NCI-H2107 treated with DMSO at 0.1 percent for 48 hours (cell line): ENCODE data around the gene CHTOP.

Experiments
- DNase-seq: peaks from one replicate; lab custom pipeline; 2025; ENCODE audit not compliant: unreplicated experiment; lab: John Stamatoyannopoulos, UW

The CHTOP gene

DNA sequence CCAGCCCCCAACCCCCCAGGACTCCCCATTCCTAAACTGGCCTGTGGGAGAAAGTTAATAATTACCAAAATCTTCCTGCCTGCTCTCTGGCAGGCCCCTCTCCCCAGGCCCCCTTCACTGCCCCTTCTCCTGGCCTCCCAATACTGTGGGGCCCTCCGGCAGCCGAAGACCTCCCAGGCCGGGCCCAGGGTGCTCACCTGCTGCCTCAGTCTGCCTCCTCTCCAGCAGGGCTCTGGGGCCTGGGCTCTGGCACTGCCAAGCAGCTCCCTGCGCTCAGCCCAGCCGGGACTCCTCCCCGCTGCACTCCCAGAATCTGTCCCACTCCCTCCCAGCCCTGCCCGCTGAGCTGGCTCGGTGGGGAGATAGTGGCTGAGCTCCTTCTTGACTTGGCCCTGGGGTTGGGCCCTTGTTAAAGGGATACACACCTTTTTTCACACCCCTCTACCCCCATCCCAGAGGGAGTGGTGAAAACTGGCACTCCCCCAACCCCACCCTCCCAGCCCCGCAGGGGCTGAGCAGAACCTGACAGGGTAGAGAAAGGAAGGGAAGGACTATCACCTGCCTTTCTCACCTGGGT is 21.0 kb upstream of the CHTOP start, which contains the start of gene S100A16:
Gene S100A16 (minus strand): TSS at position 383 of the 577 bp plus-strand sequence. CDS start 4,986 bp downstream, outside the sequence.
- DNase-seq: no peak

DNA sequence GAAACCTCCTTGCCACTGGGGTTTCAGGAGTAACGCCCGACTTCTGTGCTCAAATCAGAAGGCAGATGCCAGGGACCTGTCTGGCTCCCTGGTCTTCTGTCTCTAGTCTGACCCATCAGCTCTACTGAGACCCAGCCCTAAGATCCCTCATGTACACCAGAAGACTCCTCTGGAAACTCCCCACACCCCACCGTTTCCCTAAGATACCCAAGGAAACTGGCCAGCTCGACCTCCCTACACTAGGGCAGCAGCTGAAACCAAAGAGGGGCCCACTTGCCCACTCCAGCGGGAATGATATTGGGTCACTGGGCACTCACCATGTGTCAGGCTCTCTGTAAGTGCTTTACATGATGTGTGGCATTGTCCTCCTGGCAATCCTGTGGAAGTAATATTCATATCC is 20.5 kb upstream of the CHTOP start:
- no peak for DNase-seq

DNA sequence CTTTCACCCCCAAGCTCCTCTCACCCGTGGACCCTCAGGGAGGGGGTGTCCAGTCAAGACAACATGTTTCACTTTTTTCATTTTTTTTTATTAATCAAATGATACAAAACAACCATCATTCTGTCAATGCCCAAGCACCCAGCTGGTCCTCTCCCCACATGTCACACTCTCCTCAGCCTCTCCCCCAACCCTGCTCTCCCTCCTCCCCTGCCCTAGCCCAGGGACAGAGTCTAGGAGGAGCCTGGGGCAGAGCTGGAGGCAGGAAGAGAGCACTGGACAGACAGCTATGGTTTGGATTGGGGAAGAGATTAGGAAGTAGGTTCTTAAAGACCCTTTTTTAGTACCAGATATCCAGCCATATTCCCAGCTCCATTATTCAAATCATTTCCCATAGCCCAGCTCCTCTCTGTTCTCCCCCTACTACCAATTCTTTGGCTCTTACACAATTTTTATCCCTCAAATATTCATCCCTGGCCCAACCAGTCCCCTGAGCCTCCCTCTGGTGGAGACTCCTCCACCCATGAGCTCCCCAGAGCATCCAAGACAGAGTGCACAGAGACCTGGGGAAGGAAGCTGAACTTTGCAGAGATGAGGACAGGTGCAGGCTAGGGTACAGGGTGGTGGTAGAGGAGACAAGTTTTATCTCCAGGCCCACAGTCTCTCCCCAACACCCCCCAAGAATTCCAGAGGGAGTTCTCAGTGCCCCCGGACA is 19.5 kb upstream of the CHTOP start:
- no peak for DNase-seq

DNA sequence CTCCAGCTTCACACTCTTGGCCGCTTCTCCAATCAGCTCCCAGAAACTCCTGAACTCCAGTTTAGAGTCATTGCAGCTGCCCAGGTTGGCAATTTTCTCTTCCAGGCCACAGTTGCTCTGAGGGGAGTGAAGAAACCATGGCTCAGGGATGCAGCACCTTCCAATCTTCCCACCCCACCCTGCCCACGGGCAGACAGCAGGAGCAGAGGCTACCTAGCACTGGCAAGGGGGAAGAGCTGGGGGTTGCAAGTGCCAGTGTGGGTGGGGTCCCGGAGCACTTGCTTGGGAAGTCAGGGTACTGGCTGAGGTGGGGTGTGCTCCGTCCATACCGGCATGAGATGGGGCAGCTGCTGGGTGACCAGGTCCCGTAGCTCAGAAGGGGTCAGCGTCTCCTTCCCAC is 19.0 kb upstream of the CHTOP start:
- no peak for DNase-seq

DNA sequence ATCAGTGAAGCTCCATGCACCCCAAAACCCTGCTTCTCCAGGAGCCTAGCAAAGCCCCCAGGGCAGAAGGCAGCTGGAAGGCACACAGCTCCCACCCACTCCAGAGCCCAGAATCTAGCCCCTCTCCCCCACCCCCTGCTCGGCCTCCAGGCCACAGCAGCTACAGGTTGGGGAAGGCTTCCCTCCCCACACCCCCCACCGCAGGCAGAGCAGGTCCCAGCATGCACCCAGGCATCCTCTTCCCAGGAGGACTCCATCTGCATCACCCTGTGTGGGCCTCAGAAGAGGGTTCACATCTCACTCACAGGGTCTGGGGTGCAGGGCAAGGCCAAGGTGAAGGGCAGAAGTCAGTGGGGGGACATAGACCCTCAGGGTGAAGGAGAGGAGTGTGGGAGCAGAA is 18.5 kb upstream of the CHTOP start:
- no peak for DNase-seq

DNA sequence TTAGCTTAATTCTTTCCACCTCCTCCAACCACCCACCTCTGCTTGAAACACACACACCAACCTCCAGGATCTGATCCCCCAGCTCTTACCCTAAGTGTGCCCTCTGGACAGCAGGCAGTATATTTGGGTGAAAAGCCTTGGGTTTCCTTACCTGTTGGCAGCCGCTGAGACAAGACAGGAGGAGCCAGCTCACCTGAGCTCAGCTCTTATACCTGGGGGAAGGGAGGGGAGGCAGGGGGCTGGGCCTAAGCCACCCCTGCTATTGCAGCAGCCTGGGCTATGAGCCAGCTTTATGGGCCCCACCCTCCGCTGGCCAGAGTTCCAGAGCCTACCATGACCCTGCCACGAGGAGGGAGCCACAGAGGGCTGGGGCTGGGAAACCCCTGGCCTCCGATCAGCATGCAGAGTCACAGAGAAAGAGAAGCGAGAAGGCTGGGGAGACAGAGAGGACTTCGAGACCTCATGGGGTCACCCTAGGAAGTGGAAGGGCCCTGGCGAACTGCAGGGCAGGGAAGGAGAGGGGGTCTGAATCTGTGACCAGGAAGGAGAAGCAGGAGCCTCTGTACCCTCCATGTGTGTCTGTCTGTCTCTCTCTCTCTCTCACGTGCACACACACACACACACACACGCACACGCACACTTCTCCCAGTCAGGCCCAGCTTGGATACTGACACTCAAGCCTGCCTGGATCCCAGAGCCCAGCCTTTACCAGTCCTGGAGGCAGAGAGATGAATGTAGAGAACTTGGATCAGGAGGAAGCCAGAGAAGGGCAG is 17.5 kb upstream of the CHTOP start, which contains the start of gene S100A14:
Gene S100A14 (minus strand): TSS at position 182 of the 773 bp plus-strand sequence. CDS start 467 bp downstream, outside the sequence.
- DNase-seq: no peak

DNA sequence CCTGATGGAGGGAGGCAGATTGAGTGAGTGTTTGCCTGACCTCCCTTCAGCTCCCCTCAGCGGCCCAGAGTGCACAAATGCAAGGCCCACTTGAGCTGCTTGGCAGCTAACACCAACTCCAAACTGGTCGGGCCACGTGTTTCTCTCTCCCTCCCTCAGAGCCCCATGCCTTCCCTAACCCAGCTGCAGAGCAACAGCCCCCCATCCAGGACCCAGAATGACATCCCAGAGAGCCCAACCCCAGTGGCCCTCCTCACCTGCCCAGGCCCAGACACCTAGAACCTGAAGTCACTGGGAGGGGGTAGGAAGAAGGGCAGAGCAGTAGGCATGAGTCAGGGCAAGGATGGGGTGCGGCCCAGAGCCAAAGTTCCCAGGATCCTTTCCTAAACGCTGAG is 17.0 kb upstream of the CHTOP start:
- DNase-seq: no peak

DNA sequence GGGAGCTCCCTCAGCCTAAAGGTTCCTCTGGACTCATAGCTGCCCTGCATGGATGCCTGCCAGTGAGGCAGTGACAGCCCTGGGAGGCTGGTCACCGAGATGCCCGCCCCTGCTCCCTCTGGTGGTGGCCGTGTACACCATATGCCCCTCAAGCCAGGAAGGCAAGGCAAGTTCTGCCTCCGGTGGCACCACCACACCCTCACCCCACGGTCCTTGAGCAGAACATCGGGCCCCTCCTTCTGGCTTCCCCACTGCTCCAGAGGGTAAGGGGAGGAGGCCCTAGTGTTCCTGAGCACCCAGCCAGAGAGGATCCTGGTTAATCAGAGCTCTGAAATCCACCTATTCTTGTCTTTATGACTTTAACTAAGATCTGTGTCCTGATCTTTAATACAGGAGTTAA is 16.2 kb upstream of the CHTOP start:
- no peak for DNase-seq

DNA sequence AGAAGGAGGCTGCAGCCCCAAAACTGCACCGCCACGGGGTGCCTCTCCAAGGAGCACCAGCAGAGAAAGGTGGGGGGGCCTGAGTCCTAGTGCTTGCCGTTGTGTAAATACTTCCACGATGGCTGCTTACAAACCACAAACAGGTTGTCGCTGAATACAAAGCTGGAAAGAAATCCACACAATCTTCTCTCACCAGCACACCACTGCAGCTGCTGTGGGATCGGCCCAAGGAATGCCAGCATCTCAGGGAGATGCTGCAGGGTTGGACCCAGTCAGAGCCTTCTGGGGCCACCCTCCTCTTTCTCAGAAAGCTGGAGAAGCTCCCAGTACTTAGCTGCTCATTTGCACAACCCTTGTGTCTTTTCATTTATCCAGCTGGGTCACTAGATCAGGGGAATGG is 14.7 kb upstream of the CHTOP start:
- DNase-seq: peak; percentile 30

DNA sequence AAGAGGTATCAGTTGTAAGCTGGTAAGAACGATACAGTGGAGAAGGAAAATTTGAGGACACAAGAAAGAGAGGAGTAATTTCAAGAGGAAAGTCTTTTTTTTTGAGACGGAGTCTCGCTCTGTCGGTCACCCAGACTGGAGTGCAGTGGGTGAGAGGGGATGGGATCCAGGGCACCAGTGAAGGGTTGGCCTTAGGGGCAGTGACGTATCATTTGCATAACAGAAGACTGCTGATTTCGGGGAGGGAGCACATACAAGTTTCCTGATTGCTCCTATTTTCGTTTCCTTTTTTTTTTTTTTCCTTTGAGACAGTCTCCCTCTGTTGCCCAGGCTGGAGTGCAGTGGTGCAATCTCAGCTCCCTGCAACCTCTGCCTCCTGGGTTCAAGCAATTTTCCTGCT is 10.8 kb upstream of the CHTOP start:
- no peak for DNase-seq

DNA sequence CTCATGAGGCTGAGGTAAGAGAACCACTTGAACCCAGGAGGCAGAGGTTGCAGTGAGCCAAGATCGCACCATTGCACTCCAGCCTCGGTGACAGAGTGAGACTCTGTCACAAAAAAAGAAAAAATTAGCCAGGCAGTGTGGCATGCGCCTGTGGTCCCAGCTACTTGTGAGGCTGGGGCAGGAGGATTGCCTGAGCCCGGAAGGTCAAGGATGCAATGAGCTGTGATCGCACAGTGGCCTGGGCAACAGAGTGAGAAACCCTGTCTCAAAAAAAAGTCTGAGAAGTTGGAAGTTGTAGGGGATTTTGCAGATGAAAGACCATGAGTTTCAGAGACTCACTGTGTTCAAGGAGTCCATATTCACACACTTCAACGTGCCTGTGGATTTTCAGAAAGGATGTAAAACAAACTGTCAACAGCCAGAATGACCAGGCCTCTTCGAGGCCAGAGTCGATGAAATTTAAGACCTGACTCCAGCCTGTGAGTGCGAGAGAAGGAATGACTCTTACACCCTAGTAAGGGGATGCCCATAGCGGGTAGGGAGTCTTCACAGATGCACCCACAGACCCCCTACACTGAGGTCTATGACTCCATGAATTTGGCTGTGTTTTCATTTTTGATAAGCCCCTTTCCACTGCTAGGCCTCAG is 8.8 kb upstream of the CHTOP start:
- DNase-seq: no peak

DNA sequence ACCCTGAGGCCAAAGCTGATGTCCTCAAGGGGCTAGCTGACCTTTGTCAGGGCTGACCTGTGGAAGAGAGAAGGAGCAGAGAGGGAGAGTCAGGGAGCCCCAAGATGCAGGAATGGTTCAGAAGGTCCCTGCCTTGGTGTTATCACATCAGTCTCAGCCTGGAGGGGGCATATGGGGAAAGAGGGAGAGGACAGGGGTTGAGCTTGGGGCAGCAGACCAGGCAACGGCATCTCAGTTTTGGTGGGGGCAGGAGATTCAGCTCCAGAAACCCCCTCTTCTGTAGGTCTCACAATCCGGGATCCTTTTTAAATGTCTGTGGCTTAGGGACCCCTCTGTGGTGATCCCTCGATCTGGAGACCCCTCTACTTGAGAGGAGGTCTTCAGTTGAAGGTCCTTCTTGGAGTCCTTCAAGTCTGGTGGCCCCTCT is 7.4 kb upstream of the CHTOP start:
- no peak for DNase-seq

DNA sequence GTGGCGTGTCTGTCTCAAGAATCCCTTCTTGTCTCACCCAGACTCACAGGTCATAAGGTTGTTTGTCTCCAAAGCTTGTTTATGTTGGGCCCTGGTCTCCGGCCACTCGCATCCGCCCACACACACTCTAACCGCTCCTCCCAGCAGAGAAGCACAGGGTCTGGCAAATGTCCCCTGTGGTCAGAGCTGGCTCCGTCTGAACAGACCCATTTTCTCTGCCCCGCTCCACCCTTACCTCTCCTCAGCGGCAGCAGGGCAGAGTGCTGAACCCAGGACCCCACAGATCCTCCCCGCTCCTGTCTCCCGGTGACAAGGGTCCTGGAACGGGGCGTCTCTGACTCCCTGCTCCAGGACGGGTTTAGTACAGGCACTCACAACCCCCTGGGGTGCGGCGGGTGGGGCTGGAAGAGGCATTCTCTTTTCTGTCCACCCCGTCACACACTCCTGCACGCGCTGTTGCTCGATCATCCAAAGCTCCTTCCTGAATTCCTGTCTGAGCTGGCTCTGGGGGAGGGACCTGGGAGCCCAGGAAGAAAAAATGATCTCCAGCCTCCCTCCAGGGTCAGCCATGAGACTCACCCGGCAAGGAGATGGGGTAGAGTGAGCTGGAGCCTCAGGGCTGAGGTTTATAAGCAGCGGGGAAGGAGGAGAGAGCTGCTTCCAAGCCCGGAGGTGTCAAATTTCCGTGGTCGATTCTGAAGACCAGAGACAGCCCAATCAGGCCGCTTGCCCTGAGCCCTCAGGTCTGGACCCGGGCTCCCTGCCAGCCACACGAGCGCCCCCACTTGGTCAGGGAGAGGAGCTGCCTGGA is 6.8 kb upstream of the CHTOP start, which contains the start of gene S100A13:
Gene S100A13 (minus strand): TSS at position 602 of the 811 bp plus-strand sequence. CDS start 1,033 bp downstream, outside the sequence.
- DNase-seq: peak; percentile 90

DNA sequence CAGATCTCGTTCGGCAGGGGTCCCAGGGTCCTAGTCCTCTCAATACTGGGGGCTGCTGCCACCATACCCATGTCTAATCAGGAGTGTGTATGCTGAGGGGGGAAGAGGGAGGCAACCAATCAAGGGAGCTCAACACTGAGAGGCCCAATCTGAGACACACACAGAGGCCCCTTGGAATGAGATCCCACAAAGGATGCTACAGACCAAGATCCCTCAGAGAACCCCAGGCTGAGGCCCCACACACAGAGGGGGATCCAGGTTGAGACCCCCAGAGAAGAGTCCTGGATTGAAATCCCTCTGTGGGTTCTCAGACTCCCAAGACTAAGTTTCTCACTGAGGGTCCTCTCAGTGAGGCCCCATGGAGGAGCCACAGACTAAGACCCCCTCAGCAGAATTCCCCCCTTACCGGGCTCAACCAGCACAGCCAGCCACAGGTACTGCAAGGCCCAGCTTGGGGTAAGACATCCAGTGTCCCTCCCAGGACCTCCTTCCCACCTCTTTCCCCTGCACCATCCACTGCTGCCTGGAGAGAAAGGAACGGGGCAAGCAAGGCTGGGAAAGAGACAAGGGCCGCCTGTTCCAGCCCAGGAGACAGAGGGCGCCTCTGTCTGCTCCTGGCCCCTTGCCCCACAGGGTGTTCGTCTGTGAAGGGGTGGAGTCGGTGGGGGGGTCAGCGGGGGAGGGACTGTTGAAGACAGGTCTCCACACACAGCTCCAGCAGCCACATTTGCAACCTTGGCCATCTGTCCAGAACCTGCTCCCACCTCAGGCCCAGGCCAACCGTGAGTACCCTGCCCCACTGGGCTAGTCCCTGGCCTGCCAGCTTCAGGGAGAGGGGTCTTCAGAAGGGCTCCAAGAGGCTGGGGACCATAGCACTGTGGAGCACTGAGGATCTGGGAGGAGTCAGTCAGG is 5.9 kb upstream of the CHTOP start, which contains the start of gene S100A1:
Gene S100A1 (plus strand): TSS at position 720 of the 912 bp plus-strand sequence. CDS start 2,088 bp downstream, outside the sequence.
- DNase-seq: no peak

DNA sequence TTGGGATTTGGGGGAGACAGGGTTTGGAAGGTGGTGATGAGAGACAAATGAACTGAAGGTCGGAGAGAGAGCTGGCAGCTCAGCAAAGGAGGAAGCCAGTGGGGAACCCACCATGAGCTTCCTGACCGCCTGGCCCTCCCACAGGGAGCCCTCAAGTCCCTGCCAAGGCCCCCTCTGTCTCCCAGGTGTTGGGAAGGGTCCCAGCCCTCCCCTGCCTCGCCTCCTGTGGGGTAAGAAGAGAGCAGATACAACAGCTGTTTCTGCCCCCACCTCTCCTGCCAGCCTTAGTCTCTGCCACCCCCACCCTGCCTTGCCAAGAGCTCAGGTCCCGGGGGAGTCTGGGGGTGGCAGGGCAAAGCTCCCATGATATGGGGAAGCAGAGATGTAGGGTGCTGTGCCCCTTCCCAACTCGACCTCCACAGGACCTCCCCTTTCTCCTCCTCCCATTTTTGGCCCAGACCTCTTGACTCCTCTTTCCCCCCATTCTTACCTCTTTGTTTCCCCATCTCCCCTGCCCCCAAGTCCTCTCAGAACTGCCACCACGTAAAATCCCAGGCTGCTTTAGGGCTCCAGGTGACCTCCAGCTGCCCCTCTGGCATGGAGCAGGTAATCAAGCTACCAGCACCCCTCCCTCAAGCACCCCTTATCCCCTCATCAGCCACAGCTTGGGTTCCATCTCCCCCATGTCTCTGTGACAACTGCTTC is 5.1 kb upstream of the CHTOP start:
- no peak for DNase-seq

DNA sequence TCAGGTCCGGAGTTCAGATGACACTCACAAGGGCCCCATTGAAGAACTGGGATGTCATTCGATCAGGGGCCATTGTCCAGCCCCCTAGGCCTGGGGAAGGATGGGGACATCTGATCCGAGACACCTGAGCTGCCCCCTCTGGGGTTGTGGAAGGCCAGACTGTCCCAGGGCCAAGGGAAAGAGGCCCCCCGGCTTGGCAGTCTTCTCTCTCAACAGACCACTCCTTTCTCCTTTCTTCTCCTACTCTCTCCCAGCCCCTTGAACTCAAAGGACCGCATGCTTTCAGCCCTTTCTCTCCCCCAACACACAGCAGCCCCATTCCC is 4.6 kb upstream of the CHTOP start:
- no peak for DNase-seq

DNA sequence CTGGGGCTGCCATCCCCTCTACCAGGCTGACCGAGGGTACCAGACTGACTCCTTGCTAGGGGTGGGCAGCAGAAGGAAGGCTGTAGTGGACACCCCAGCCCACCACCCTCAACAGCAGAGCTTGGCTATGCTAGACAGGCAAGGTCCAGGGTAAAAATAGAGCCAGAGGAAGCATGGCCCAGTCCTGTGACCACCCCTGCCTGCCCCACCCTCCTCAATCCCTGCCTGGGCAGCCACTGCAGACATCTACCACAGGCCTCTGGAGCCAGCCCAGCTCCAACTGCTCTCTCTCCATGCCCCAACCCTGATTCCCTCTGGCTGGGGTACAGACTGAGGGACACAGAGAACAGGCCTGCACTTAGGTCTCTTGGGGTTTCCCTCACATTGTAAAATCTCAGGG is 3.9 kb upstream of the CHTOP start:
- DNase-seq: no peak

DNA sequence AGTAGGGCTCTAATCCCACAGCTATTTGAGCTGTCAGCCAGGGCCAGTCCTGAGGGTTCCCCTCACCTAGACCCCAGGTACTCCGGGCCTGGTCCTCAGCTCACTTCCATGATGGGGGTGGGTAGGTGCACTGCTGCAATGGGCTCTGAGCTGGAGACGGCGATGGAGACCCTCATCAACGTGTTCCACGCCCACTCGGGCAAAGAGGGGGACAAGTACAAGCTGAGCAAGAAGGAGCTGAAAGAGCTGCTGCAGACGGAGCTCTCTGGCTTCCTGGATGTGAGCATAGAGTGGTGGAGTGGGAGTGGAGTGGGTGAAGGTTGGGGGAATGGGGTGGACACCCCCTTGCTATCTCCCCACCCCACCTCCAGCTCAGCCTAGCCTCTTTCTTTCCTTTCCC is 3.5 kb upstream of the CHTOP start:
- DNase-seq: no peak
